Endodermal cell (in vitro differentiated cells): Measurements from ENCODE around the gene CCSER1. TPM values are rescaled to one million over a fixed set of nuclear protein-coding genes. Genes with fewer than 3 reads are reported as not detected.
"Not testable (repeated sequence)": the region's sequence is repeated elsewhere in the genome, so short reads cannot be mapped to it uniquely, and the experiment has no call there.

Experiments
- DNase-seq: peaks from one replicate; pipeline ENCODE4 v3.0.0-alpha.2; 2017
- H3K27ac ChIP-seq: 2 replicates; pipeline ENCODE4 v1.5.1; 2013; ENCODE audit warnings: mild to moderate bottlenecking, low read depth, low read length, moderate library complexity
- H3K27me3 ChIP-seq: 2 replicates; pipeline ENCODE4 v1.6.1; 2013; ENCODE audit warnings: mild to moderate bottlenecking, low read length, moderate library complexity; ENCODE audit not compliant: insufficient read depth, control insufficient read depth, poor library complexity, severe bottlenecking
- H3K36me3 ChIP-seq: 2 replicates; pipeline ENCODE4 v1.7.0; 2013; ENCODE audit warnings: mild to moderate bottlenecking, low read length, moderate library complexity; ENCODE audit not compliant: control insufficient read depth, insufficient read depth
- H3K4me1 ChIP-seq: one replicate; pipeline ENCODE4 v1.7.0; 2013; ENCODE audit warnings: low read length; ENCODE audit not compliant: control insufficient read depth, insufficient read depth
- H3K4me3 ChIP-seq: 2 replicates; pipeline ENCODE4 v1.5.1; 2013; ENCODE audit warnings: mild to moderate bottlenecking, low read length, moderate library complexity
- H3K9ac ChIP-seq: 2 replicates; pipeline ENCODE4 v1.6.1; 2013; ENCODE audit warnings: mild to moderate bottlenecking, low read length, moderate library complexity; ENCODE audit not compliant: poor library complexity, severe bottlenecking; ENCODE audit errors: extremely low read depth
- H3K9me3 ChIP-seq: 2 replicates; pipeline ENCODE4 v1.6.1; 2013; ENCODE audit warnings: mild to moderate bottlenecking, low read length, moderate library complexity; ENCODE audit not compliant: control insufficient read depth
- H3K27ac Mint-ChIP-seq: 2 replicates; pipeline ENCODE4 v1.8.0; 2020; ENCODE audit warnings: mixed read lengths
- H3K27me3 Mint-ChIP-seq: 2 replicates; pipeline ENCODE4 v1.8.0; 2021; ENCODE audit warnings: mild to moderate bottlenecking, mixed read lengths; ENCODE audit not compliant: insufficient read depth
- H3K36me3 Mint-ChIP-seq: 2 replicates; pipeline ENCODE4 v1.8.0; 2020; ENCODE audit warnings: low read depth, mixed read lengths
- H3K4me1 Mint-ChIP-seq: 2 replicates; pipeline ENCODE4 v1.8.0; 2020; ENCODE audit warnings: mixed read lengths
- H3K4me3 Mint-ChIP-seq: 2 replicates; pipeline ENCODE4 v1.8.0; 2020; ENCODE audit warnings: mild to moderate bottlenecking, moderate library complexity, mixed read lengths
- H3K9me3 Mint-ChIP-seq: 2 replicates; pipeline ENCODE4 v1.8.0; 2020; ENCODE audit warnings: mild to moderate bottlenecking, mixed read lengths
- CTCF ChIP-seq: fragments of 200-600 bp; sonication (generic); conservative IDR thresholded peaks from 2 replicates; pipeline ENCODE4 v1.5.0; 2021; ENCODE audit warnings: antibody characterized with exemption, mild to moderate bottlenecking
- WGBS, 2 experiments: methylation state at CpG; one replicate each; pipeline versions ENCODE4 v1.1.5 to v1.1.7; 2013; ENCODE audit warnings: missing lambda C conversion rate in 2 of 2, mixed read lengths in 1 of 2; ENCODE audit not compliant: insufficient coverage in 1 of 2, insufficient read length in 1 of 2; 5-methylcytosine and 5-hydroxymethylcytosine counted together
- total RNA-seq, 2 donors: library from RNA; stranded (reverse); fragmentation: NEBNext Ultra II Directional in 1 of 2; extraction: Animal tissue kit (Norgen Biotek cat#: 25700) in 1 of 2; gene quantifications; 2 replicates in 1 of 2; 3 replicates in 1 of 2; pipeline ENCODE4 v1.2.1, GENCODE V29; 2021

CCSER1 gene
- total RNA-seq, 2 donors from 2014 or later: 1.1 to 2.2 TPM

GRCh38 chr4:91170768-91171167, 1043.6 kb downstream of the CCSER1 start:
- TF ChIP-seq CTCF: no peak
- H3K4me1 ChIP-seq: no peaks in the 10 kb centered on the region
- Mint-ChIP-seq H3K4me3 (no peak overlapping the region), H3K9me3 (peaks cover 29% of the 10 kb centered on the region), H3K36me3 (no peaks in the 10 kb centered on the region), H3K4me1 (no peaks in the 10 kb centered on the region), H3K27me3 (no peaks in the 10 kb centered on the region), H3K27ac (no peak overlapping the region)
- H3K36me3 ChIP-seq: no peaks in the 10 kb centered on the region
- H3K9ac ChIP-seq: no peak overlapping the region
- no peak for DNase-seq
- H3K27ac ChIP-seq: no peak overlapping the region
- H3K27me3 ChIP-seq: no peaks in the 10 kb centered on the region
- peaks cover 20% of the 10 kb centered on the region for H3K9me3 ChIP-seq
- H3K4me3 ChIP-seq: no peak overlapping the region

- Histone ChIP-seq H3K9me3 (peaks cover 17% of the 10 kb centered on the region), H3K27me3 (no peaks in the 10 kb centered on the region), H3K9ac (no peak overlapping the region), H3K4me1 (no peaks in the 10 kb centered on the region), H3K36me3 (no peaks in the 10 kb centered on the region), H3K4me3 (no peak overlapping the region), H3K27ac (no peak overlapping the region)
- TF ChIP-seq CTCF: no peak
- 88% methylated on average over 1 of the region's 1 CpG; no CpG with 5 or more reads in 1 of the 2 experiments for WGBS, 2 experiments
- H3K4me1 Mint-ChIP-seq: no peaks in the 10 kb centered on the region
- H3K4me3 Mint-ChIP-seq: no peak overlapping the region
- no peak for DNase-seq
- no peak overlapping the region for H3K27ac Mint-ChIP-seq
- H3K9me3 Mint-ChIP-seq: peaks cover 27% of the 10 kb centered on the region
- H3K27me3 Mint-ChIP-seq: no peaks in the 10 kb centered on the region
- no peaks in the 10 kb centered on the region for H3K36me3 Mint-ChIP-seq
These were observed 1044.0 kb downstream of the CCSER1 start for GRCh38 chr4:91171217-91171616.

GRCh38 chr4:91185061-91185460, 1057.9 kb downstream of the CCSER1 start:
- 94% methylated on average over 1 of the region's 1 CpG; no CpG with 5 or more reads in 1 of the 2 experiments for WGBS, 2 experiments

GRCh38 chr4:91198951-91199350, 1071.8 kb downstream of the CCSER1 start:
- DNase-seq: no peak
- Histone ChIP-seq H3K4me3 (no peak overlapping the region), H3K4me1 (no peaks in the 10 kb centered on the region), H3K9me3 (no peaks in the 10 kb centered on the region), H3K36me3 (no peaks in the 10 kb centered on the region), H3K9ac (no peak overlapping the region), H3K27ac (no peak overlapping the region), H3K27me3 (no peaks in the 10 kb centered on the region)
- no peak for TF ChIP-seq CTCF
- H3K27me3 Mint-ChIP-seq: no peaks in the 10 kb centered on the region
- H3K4me1 Mint-ChIP-seq: no peaks in the 10 kb centered on the region
- no peaks in the 10 kb centered on the region for H3K9me3 Mint-ChIP-seq
- no peak overlapping the region for H3K27ac Mint-ChIP-seq
- H3K4me3 Mint-ChIP-seq: no peak overlapping the region
- WGBS, 2 experiments: 90 to 92% methylated on average over 3 to 4 of the region's 4 CpGs
- H3K36me3 Mint-ChIP-seq: no peaks in the 10 kb centered on the region

More at GRCh38 chr4:91185061-91185460, 1057.9 kb downstream of the CCSER1 start:
- not testable (repeated sequence) for H3K27ac ChIP-seq, H3K27me3 ChIP-seq, H3K4me1 ChIP-seq, DNase-seq, H3K4me3 Mint-ChIP-seq, H3K9ac ChIP-seq, H3K27ac Mint-ChIP-seq, H3K4me1 Mint-ChIP-seq, H3K36me3 Mint-ChIP-seq, H3K27me3 Mint-ChIP-seq, H3K36me3 ChIP-seq, H3K4me3 ChIP-seq
- peaks cover 23% of the 10 kb centered on the region for H3K9me3 ChIP-seq
- peaks cover 43% of the 10 kb centered on the region for H3K9me3 Mint-ChIP-seq
